IPS-20b (cell line): ENCODE results near the gene GAL3ST3.

ENCODE experiments used
- H3K27ac ChIP-seq: one replicate; pipeline ENCODE4 v1.5.1; 2013; ENCODE audit warnings: low read length
- H3K27me3 ChIP-seq: 2 replicates; pipeline ENCODE4 v1.6.1; 2013; ENCODE audit warnings: mild to moderate bottlenecking, low read length, inconsistent platforms; ENCODE audit not compliant: insufficient read depth
- H3K36me3 ChIP-seq: 2 replicates; pipeline ENCODE4 v1.6.1; 2013; ENCODE audit warnings: low read depth, mild to moderate bottlenecking, inconsistent platforms, low read length, moderate library complexity; ENCODE audit not compliant: insufficient read depth
- H3K4me1 ChIP-seq: 2 replicates; pipeline ENCODE4 v1.6.1; 2013; ENCODE audit warnings: mild to moderate bottlenecking, control low read depth, inconsistent platforms, low read length, moderate library complexity; ENCODE audit not compliant: insufficient read depth
- H3K4me3 ChIP-seq: 2 replicates; pipeline ENCODE4 v1.5.1; 2013; ENCODE audit warnings: mild to moderate bottlenecking, low read length, inconsistent platforms
- H3K9ac ChIP-seq: 2 replicates; pipeline ENCODE4 v1.6.1; 2013; ENCODE audit warnings: low read depth, mild to moderate bottlenecking, inconsistent platforms, low read length, moderate library complexity
- H3K9me3 ChIP-seq: 2 replicates; pipeline ENCODE4 v1.6.1; 2013; ENCODE audit warnings: mild to moderate bottlenecking, low read depth, low read length, inconsistent platforms; ENCODE audit not compliant: insufficient read depth

GAL3ST3 gene

DNA sequence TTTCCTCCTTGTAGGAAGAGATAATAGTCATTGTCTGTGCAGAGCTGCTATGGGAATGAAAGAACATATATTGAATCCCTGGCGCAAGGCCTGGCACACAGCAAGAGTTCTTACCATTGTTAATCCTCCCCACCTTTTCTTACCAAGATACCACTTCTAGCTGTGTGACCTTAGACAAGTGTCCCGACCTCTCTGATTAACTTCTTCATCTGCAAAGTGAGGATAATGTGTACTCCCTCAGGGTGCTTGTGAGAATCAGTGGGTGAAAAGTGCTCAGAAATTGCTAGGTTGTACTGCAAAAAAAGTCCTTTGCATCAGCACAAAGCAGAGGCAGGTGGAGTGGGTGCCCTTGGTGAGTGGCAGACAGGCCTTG lies 40.9 kb downstream of the GAL3ST3 start:
- H3K36me3 ChIP-seq: peaks cover 21% of the 10 kb centered on the region

DNA sequence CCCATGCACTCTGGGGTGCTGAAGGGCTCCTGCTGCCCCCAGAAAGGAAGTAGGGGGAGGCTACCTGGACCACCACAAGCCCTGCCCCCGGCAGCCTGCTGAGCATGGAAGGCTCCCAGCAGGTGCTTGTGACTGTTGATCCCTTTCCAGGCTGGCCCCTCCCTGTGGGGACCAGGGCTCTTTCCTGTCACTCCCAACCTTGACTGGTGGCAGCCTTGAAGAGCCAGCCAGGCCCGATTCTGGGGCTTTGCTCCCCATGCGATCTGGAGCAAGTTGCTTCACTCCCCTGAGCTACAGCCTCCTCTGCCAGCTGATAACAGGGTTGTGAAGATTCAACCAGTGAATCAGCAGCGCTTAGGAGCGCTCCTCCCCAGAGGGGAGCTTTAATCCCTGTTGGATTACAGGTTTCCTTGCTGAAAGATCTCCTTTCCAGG lies 41.7 kb downstream of the GAL3ST3 start:
- Histone ChIP-seq H3K4me1 (peaks cover 4% of the 10 kb centered on the region; the same call in 1 of the 2 replicates), H3K27ac (no peak overlapping the region), H3K36me3 (peaks cover 21% of the 10 kb centered on the region), H3K9ac (no peak overlapping the region; the same call in 1 of the 2 replicates), H3K4me3 (no peak overlapping the region), H3K9me3 (no peaks in the 10 kb centered on the region), H3K27me3 (peaks cover 19% of the 10 kb centered on the region)

More for the DNA sequence above, 40.9 kb downstream of the GAL3ST3 start:
- no peak overlapping the region for H3K27ac ChIP-seq
- H3K9me3 ChIP-seq: no peaks in the 10 kb centered on the region
- no peak overlapping the region for H3K4me3 ChIP-seq
- H3K27me3 ChIP-seq: peaks cover 26% of the 10 kb centered on the region
- no peak overlapping the region for H3K9ac ChIP-seq
- peaks cover 4% of the 10 kb centered on the region; the same call in 1 of the 2 replicates for H3K4me1 ChIP-seq

GRCh38 chr11:66006891-66007176 lies 42.1 kb downstream of the GAL3ST3 start:
- Histone ChIP-seq H3K9me3 (no peaks in the 10 kb centered on the region), H3K4me3 (no peak overlapping the region), H3K4me1 (peaks cover 4% of the 10 kb centered on the region; the same call in 1 of the 2 replicates), H3K27ac (no peak overlapping the region), H3K9ac (no peak overlapping the region), H3K27me3 (peaks cover 16% of the 10 kb centered on the region), H3K36me3 (peaks cover 21% of the 10 kb centered on the region)

- no peak overlapping the region for H3K4me3 ChIP-seq
- H3K9me3 ChIP-seq: no peaks in the 10 kb centered on the region
- H3K9ac ChIP-seq: no peak overlapping the region
- peaks cover 21% of the 10 kb centered on the region for H3K36me3 ChIP-seq
- H3K4me1 ChIP-seq: peaks cover 4% of the 10 kb centered on the region; the same call in 1 of the 2 replicates
- peaks cover 10% of the 10 kb centered on the region for H3K27me3 ChIP-seq
- H3K27ac ChIP-seq: no peak overlapping the region
Observed at GRCh38 chr11:66006134-66006890, 42.6 kb downstream of the GAL3ST3 start.

- no peak overlapping the region for H3K4me3 ChIP-seq
- H3K27ac ChIP-seq: no peak overlapping the region
- H3K4me1 ChIP-seq: peaks cover 4% of the 10 kb centered on the region; the same call in 1 of the 2 replicates
- no peak overlapping the region for H3K9ac ChIP-seq
- no peaks in the 10 kb centered on the region for H3K9me3 ChIP-seq
- peaks cover 34% of the 10 kb centered on the region for H3K36me3 ChIP-seq
- H3K27me3 ChIP-seq: no peaks in the 10 kb centered on the region
Observed at GRCh38 chr11:66004186-66004585, 44.8 kb downstream of the GAL3ST3 start.

DNA sequence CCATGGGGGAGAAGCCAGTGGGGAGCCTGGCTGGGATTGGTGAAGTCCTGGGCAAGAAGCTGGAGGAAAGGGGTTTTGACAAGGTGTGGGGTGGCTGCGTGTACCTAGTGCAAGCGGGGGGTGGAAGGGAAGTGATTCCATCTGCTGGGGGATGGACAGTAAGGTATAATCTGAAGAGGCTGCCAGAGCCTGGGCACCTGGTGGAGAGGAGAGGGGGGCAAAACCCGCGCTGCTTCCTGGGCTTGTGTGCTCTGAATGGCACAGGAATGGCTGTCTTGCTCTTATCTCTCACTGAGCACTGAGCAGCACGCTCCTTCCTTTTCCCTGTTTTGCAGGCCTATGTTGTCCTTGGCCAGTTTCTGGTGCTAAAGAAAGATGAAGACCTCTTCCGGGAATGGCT lies 45.7 kb downstream of the GAL3ST3 start:
- peak overlapping the region; percentile 84; the same call in 1 of the 2 replicates for H3K9ac ChIP-seq
- H3K4me1 ChIP-seq: peaks cover 4% of the 10 kb centered on the region; the same call in 1 of the 2 replicates
- H3K9me3 ChIP-seq: no peaks in the 10 kb centered on the region
- H3K4me3 ChIP-seq: peak overlapping the region; percentile 99
- no peaks in the 10 kb centered on the region for H3K27me3 ChIP-seq
- H3K27ac ChIP-seq: no peak overlapping the region
- H3K36me3 ChIP-seq: peaks cover 43% of the 10 kb centered on the region

DNA sequence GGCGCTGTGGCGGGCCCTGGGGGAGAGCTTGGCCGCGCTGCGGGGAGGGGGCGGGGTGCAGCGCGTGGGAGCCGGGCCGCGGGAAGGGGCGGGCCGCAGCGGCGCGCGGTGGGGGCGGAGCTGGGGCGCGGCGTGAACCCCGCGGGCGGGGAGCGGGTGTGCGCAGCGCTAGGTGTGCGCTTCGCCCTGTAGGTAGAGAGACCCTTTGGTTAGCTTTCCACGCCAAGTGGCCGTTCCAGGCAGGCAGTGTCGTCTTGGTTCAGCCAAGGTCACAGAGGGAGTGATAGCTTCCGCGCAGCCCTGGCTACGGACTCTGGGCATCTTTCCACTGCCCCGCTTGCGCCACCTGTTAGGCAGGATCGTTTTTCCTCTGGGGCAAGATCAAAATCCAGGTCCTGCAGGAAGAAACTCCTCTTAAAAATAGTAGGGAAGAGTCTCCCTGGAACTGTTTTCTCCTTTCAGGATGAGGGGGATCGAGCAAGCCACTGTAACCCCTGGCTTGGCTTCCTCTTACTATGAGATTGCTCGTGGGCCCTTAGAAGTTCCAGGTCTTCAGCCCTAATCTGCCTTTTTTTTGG lies 46.2 kb downstream of the GAL3ST3 start:
- H3K9me3 ChIP-seq: no peaks in the 10 kb centered on the region
- H3K27ac ChIP-seq: peak overlapping the region; percentile 95
- H3K4me1 ChIP-seq: peaks cover 4% of the 10 kb centered on the region; the same call in 1 of the 2 replicates
- H3K4me3 ChIP-seq: peak overlapping the region; percentile 99
- peaks cover 49% of the 10 kb centered on the region for H3K36me3 ChIP-seq
- no peaks in the 10 kb centered on the region for H3K27me3 ChIP-seq
- peak overlapping the region; percentile 84; the same call in 1 of the 2 replicates for H3K9ac ChIP-seq

DNA sequence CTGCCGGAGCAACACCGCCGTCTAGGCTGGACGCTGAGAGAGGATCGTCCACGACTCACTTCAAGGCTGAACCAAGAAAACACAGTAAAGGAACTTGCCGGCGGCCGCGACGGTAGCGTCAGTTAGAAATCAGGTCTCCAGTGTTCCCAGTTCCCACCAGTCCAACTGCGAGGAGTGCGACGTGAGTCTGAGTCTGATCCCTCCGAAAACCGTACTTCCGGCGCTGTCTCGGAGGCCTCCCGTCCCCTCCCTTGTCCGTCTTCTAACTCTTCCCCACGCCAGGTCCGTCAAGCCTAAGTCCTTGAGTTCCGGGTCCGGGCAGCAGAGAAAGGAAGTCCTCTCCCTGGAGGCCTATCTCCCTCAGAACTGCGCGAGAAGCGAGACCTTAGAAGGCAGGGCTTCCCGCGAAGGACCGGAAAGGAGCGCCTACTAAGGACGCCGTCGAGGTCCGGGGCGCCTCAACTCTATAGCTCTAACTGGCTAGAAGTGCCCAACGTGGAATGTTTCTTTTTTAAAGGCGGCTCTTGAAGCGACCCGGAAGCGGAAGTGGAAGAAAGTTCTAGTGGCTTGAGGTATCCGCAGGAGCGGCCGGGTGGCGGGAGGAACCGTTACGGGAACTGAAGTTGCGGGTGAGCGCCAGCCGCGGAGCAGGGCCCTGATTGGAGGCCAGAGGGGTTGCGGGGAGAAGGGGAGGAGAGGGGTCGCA lies 46.9 kb downstream of the GAL3ST3 start, which contains the start of the genes BANF1 and EIF1AD:
Gene BANF1, plus strand, starts transcription at position 562 of the 706 bp plus-strand sequence. CDS start 748 bp downstream, outside the sequence.
Gene EIF1AD, minus strand, starts transcription at position 216 of the 706 bp plus-strand sequence. CDS start 1,768 bp downstream, outside the sequence.
- Histone ChIP-seq H3K9me3 (no peaks in the 10 kb centered on the region), H3K36me3 (peaks cover 55% of the 10 kb centered on the region), H3K4me1 (peaks cover 3% of the 10 kb centered on the region; the same call in 1 of the 2 replicates), H3K27me3 (no peaks in the 10 kb centered on the region), H3K27ac (peak within 1 kb of the TSS; percentile 95), H3K9ac (peak within 1 kb of the TSS; percentile 84), H3K4me3 (peak within 1 kb of the TSS; percentile 99)

- Histone ChIP-seq H3K9ac (no peak overlapping the region), H3K4me3 (no peak overlapping the region), H3K9me3 (no peaks in the 10 kb centered on the region), H3K27me3 (no peaks in the 10 kb centered on the region), H3K27ac (no peak overlapping the region), H3K4me1 (no peaks in the 10 kb centered on the region), H3K36me3 (peaks cover 35% of the 10 kb centered on the region)
Observed at GRCh38 chr11:65997286-65997685, 51.7 kb downstream of the GAL3ST3 start.

- Histone ChIP-seq H3K27ac (no peak overlapping the region), H3K9ac (no peak overlapping the region), H3K4me3 (no peak overlapping the region), H3K36me3 (peaks cover under 1% of the 10 kb centered on the region), H3K4me1 (no peaks in the 10 kb centered on the region), H3K27me3 (no peaks in the 10 kb centered on the region), H3K9me3 (no peaks in the 10 kb centered on the region)
Observed at GRCh38 chr11:65992056-65992455, 56.9 kb downstream of the GAL3ST3 start.
